ENCODE results near the gene IL9. TPM values are rescaled to one million over a fixed set of nuclear protein-coding genes. Genes with fewer than 3 reads are reported as not detected.

IL9 gene
- total RNA-seq, 3 donors from 2014 or later, result not detected

GRCh38 chr5:135891791-135892190 lies 3.9 kb downstream of the IL9 start:
- H3K36me3 ChIP-seq (ENCODE audit: low read depth), result no peaks in the 10 kb centered on the region
- no peaks in the 10 kb centered on the region for H3K9me3 ChIP-seq
- DNase-seq (no peak), ATAC-seq (no peak)
- no peaks in the 10 kb centered on the region for H3K4me1 ChIP-seq (ENCODE audit: low read depth)
- no peak for TF ChIP-seq CTCF (IDR thresholded peaks at IDR 0.05)
- no peak overlapping the region for H3K4me3 ChIP-seq
- intact Hi-C loops (cut with DNase I, micrococcal nuclease), result no loop called here

- Histone ChIP-seq H3K4me3 (no peak overlapping the region), H3K9me3 (no peaks in the 10 kb centered on the region), H3K36me3 (ENCODE audit: low read depth) (no peaks in the 10 kb centered on the region), H3K4me1 (ENCODE audit: low read depth) (no peaks in the 10 kb centered on the region)
- intact Hi-C loops (cut with DNase I, micrococcal nuclease), result no loop called here
- ATAC-seq (no peak), DNase-seq (no peak)
- TF ChIP-seq CTCF (IDR thresholded peaks at IDR 0.05), result no peak
These were observed 4.4 kb downstream of the IL9 start for GRCh38 chr5:135891268-135891667.

GRCh38 chr5:135890867-135891266 lies 4.8 kb downstream of the IL9 start:
- no peak overlapping the region for H3K4me3 ChIP-seq
- no peaks in the 10 kb centered on the region for H3K36me3 ChIP-seq (ENCODE audit: low read depth)
- TF ChIP-seq CTCF (IDR thresholded peaks at IDR 0.05), result no peak
- ATAC-seq (no peak), DNase-seq (no peak)
- intact Hi-C loops (cut with DNase I, micrococcal nuclease), result no loop called here
- H3K4me1 ChIP-seq (ENCODE audit: low read depth), result no peaks in the 10 kb centered on the region
- no peaks in the 10 kb centered on the region for H3K9me3 ChIP-seq

- Histone ChIP-seq H3K36me3 (ENCODE audit: low read depth) (no peaks in the 10 kb centered on the region), H3K4me1 (ENCODE audit: low read depth) (no peaks in the 10 kb centered on the region), H3K4me3 (no peak overlapping the region), H3K9me3 (no peaks in the 10 kb centered on the region)
- DNase-seq (no peak), ATAC-seq (no peak)
- intact Hi-C loops (cut with DNase I, micrococcal nuclease), result no loop called here
- no peak for TF ChIP-seq CTCF (IDR thresholded peaks at IDR 0.05)
These were observed 5.3 kb downstream of the IL9 start for GRCh38 chr5:135890296-135890695.

- DNase-seq (no peak), ATAC-seq (no peak)
- H3K4me1 ChIP-seq (ENCODE audit: low read depth), result no peaks in the 10 kb centered on the region
- no peak overlapping the region for H3K4me3 ChIP-seq
- no peak for TF ChIP-seq CTCF (IDR thresholded peaks at IDR 0.05)
- intact Hi-C loops (cut with DNase I, micrococcal nuclease), result loop anchor here (1.0 to 10.0 kb wide), 4 partner anchors 174 to 324 kb away; no protein-coding TSS in a partner anchor
- H3K9me3 ChIP-seq, result no peaks in the 10 kb centered on the region
- H3K36me3 ChIP-seq (ENCODE audit: low read depth), result no peaks in the 10 kb centered on the region
These were observed 7.6 kb downstream of the IL9 start for GRCh38 chr5:135887881-135888614.
